NCI-H345 (cell line): ENCODE measurements around the gene MPV17.
A peak's percentile ranks its signal among the peaks of the same experiment; 100 is the strongest.
"Not testable (repeated sequence)": the region's sequence is repeated elsewhere in the genome, so short reads cannot be mapped to it uniquely, and the experiment has no call there.

Source experiments
- DNase-seq: peaks from one replicate; lab custom pipeline; 2025; lab: John Stamatoyannopoulos, UW

Gene MPV17

GRCh38 chr2:27322766-27323595, at the start of gene MPV17:
Gene MPV17, minus strand, starts transcription at chr2:27323097. Its CDS starts 580 bp downstream, at chr2:27322517.
- peak; percentile 96 for DNase-seq

- no peak for DNase-seq
These were observed 48.1 kb upstream of the MPV17 start for GRCh38 chr2:27370816-27371620.

- DNase-seq, result peak; percentile 100
These were observed 47.3 kb upstream of the MPV17 start, which contains the start of the genes EIF2B4 and SNX17 for GRCh38 chr2:27370026-27370815. Gene EIF2B4, minus strand, starts transcription at chr2:27370338. Its CDS starts 24 bp downstream, at chr2:27370314. Gene SNX17, plus strand, starts transcription at chr2:27370616. Its CDS starts 128 bp downstream, at chr2:27370744.

- peak; percentile 53 for DNase-seq
These were observed 46.7 kb upstream of the MPV17 start for GRCh38 chr2:27369471-27370025.

DNA sequence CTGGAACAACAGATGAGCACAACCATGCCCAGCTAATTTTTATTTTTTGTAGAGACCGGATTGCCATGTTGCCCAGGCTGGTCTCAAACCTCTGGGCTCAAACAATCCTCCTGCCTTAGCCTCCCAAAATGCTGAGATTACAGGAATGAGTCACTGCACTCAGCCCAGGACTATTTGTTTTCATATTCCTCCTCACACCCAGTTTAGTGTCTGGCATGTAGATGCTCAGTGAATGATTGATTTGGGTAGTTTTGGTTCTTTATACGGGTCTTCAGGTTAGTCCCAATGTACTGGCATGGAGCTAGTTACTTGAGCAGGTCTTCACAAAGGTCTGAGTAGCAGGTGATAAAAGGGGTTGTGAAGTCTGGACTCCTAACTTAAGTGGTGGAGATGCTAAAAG, 41.0 kb upstream of the MPV17 start:
- no peak for DNase-seq

DNA sequence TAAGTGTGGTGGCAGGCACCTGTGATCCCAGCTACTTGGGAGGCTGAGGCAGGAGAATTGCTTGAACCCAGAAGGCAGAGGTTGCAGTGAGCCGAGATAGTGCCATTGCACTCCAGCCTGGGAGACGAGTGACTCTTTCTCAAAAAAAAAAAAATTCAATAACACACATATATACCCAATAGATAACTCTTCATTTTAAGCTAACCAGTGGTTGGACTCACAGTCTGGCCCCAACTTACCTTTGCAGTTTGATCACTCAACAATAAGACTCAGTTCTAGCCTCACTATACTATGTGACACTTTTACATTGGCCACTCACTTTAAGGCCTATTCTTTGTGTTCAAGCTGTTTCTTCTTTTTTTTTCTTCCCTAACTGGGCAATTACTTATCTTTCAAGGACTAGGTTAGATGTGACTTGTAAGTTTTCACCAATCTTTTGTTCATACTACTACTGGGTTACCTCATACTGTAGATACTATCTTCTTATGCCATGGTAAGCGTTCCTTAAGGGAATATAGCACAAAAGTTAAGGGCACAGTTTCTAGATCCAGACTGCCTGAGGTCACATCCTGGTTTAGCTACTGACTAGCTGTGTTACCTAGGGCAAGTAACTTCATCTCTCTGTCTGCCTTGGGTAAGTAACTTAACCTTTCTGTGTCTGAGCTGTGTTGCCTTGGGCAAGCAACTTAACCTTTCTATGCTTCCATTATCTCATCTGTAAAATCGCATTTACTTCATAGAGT, 40.0 kb upstream of the MPV17 start:
- DNase-seq, result no peak

GRCh38 chr2:27356382-27357181, 33.7 kb upstream of the MPV17 start, which contains the start of gene GTF3C2:
Gene GTF3C2, minus strand, starts transcription at chr2:27356764. Its CDS starts 13,210 bp downstream, at chr2:27343554.
- peak; percentile 97 for DNase-seq

GRCh38 chr2:27356056-27356381, 33.1 kb upstream of the MPV17 start:
- peak; percentile 50 for DNase-seq

DNA sequence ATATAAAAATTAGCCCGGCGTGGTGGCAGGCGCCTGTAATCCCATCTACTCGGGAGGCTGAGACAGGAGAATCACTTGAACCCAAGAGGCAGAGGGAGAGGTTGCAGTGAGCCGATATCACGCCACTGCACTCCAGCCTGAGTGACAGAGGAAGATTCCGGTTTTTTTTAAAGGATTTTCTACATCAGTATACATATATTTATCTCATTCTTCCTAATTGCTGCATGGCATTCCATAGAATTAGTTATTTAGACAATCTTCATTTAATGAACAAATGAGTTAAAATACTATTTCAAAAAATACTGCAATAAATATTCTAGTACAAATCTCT, 31.7 kb upstream of the MPV17 start:
- no peak for DNase-seq

- no peak for DNase-seq
These were observed 31.1 kb upstream of the MPV17 start for GRCh38 chr2:27353762-27354596.

- DNase-seq, result not testable (repeated sequence)
These were observed 30.5 kb upstream of the MPV17 start for GRCh38 chr2:27353386-27353761.

- DNase-seq, result no peak
These were observed 29.1 kb upstream of the MPV17 start for GRCh38 chr2:27351802-27352598.

DNA sequence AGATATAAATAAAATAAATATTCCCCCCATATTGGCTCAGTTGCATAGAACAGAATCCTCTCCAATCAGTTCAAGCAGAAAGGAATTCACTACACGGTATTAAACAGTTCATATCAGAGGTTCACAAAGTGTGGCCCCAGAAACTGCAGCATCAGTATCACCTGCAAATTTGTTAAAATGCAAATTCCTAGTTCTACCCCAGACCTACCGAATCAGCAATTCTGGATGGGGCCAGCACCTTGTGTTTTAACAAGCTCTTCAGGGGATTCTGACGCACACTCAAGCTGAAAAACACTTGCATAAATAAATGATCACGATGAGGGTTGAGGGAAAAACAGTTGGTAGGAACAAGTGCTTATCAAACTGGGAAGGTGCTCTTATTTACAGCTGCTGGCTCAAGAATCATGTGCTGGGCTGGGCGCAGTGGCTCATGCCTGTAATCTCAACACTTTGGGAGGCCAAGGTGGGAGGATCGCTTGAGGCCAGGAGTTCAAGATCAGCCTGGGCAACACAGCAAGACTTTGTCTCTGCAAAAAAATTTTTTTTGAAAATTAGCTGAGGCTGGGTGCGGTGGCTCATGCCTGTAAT, 27.3 kb upstream of the MPV17 start:
- no peak for DNase-seq

GRCh38 chr2:27347641-27348040, 24.7 kb upstream of the MPV17 start:
- DNase-seq, result no peak

- DNase-seq, result no peak
These were observed 13.3 kb upstream of the MPV17 start for GRCh38 chr2:27336173-27336572.

- no peak for DNase-seq
These were observed 12.4 kb upstream of the MPV17 start for GRCh38 chr2:27335311-27335710.

DNA sequence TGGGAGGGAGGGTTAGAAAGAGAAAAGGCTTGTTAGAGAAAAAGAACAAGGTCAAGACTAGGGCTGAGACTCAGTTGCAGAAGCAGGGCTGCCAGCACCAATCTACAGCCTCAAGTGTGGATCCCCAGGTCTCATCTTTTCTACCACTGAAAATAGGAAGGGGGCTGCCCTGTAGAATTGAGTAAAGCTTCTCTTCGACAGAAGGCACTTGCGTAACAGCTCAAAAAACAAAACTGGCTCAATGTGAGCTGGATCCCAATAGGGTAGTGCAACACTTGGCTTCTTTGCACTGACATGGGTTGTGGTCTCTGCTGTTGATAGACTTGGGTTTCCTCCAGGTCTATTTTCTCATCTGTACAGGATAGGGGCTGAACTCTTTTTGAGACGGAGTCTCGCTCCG, 1.8 kb upstream of the MPV17 start:
- no peak for DNase-seq

DNA sequence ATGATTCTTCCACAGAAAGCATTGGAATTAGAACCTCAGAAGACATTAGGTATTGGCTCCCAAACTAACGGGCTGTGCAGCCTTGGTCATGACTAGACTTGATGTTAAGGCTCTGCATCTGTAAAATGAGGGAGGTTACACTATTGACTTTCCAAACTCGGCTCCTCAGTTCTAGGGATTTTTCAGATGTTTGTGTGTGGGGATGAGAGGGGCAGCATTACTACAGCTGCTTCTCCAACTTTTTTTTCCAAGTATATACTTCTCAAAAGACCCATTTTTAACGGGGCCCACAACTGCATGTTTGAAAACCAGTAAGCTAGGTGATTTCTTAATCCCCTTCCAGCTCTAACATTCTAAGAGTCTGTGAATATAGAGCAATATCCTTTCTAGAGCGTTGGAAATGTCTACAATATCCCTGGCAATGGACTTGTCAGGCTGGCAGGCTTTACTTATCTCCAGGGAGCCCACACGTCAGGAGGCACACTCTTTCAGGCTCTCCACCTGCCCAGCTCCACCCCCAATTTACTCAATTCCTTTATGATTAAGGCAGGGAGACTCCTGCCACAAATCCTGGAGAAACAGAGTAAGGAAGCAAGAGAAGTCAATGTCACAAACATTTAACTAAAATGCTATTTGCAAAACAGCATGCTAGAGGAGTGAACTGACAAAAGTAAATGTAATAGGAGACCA, 844 bp upstream of the MPV17 start:
- DNase-seq, result no peak
